Astrocyte (in vitro differentiated cells and primary cell): Measurements from ENCODE around the gene MCF2L. TPM values are rescaled to one million over a fixed set of nuclear protein-coding genes. Genes with fewer than 3 reads are reported as not detected.

Source experiments
- DNase-seq: peaks from one replicate; pipeline ENCODE4 v3.0.0-alpha.2; 2010; ENCODE audit warnings: low read depth
- FAIRE-seq: peaks from 2 replicates; lab custom pipeline; 2011; peaks lifted over from hg19 to GRCh38; lab: Jason Lieb, UNC
- H2AFZ ChIP-seq: 2 replicates; pipeline ENCODE4 v1.6.0; 2012; ENCODE audit warnings: low read depth, low read length, inconsistent platforms
- H3K27ac ChIP-seq: 2 replicates; pipeline ENCODE4 v1.5.1; 2011; ENCODE audit warnings: low read depth, low read length, inconsistent platforms
- H3K27me3 ChIP-seq: 2 replicates; pipeline ENCODE4 v1.6.0; 2011; ENCODE audit warnings: low read length, inconsistent platforms; ENCODE audit not compliant: insufficient read depth
- H3K36me3 ChIP-seq: 2 replicates; pipeline ENCODE4 v1.5.1; 2011; ENCODE audit warnings: low read length, inconsistent platforms; ENCODE audit not compliant: insufficient read depth
- H3K4me1 ChIP-seq: 2 replicates; pipeline ENCODE4 v1.5.1; 2011; ENCODE audit warnings: low read length, inconsistent platforms; ENCODE audit not compliant: insufficient read depth
- H3K4me2 ChIP-seq: 2 replicates; pipeline ENCODE4 v1.6.0; 2012; ENCODE audit warnings: low read length, inconsistent platforms
- H3K4me3 ChIP-seq: 2 replicates; pipeline ENCODE4 v1.5.1; 2011; ENCODE audit warnings: low read depth, mild to moderate bottlenecking, low read length, inconsistent platforms; ENCODE audit not compliant: insufficient read depth
- H3K79me2 ChIP-seq: 2 replicates; pipeline ENCODE4 v1.6.0; 2012; ENCODE audit warnings: mild to moderate bottlenecking, low read length, inconsistent platforms; ENCODE audit not compliant: insufficient read depth
- H3K9ac ChIP-seq: 2 replicates; pipeline ENCODE4 v1.6.0; 2012; ENCODE audit warnings: mild to moderate bottlenecking, low read length, inconsistent platforms
- H3K9me3 ChIP-seq: 2 replicates; pipeline ENCODE4 v1.5.1; 2012; ENCODE audit warnings: low read depth, mild to moderate bottlenecking, low read length, inconsistent platforms; ENCODE audit not compliant: insufficient read depth
- H4K20me1 ChIP-seq: 2 replicates; pipeline ENCODE4 v1.6.0; 2012; ENCODE audit warnings: low read length, inconsistent platforms; ENCODE audit not compliant: insufficient read depth
- H3K27ac Mint-ChIP-seq: one replicate; pipeline ENCODE4 v1.8.0; 2021; ENCODE audit warnings: mild to moderate bottlenecking, mixed read lengths; ENCODE audit not compliant: unreplicated experiment
- H3K27me3 Mint-ChIP-seq: one replicate; pipeline ENCODE4 v1.8.0; 2021; ENCODE audit warnings: low read depth, mixed read lengths; ENCODE audit not compliant: unreplicated experiment
- H3K36me3 Mint-ChIP-seq: one replicate; pipeline ENCODE4 v1.8.0; 2021; ENCODE audit warnings: low read depth, mixed read lengths; ENCODE audit not compliant: unreplicated experiment
- H3K4me1 Mint-ChIP-seq: one replicate; pipeline ENCODE4 v1.8.0; 2021; ENCODE audit warnings: low read depth, mixed read lengths; ENCODE audit not compliant: unreplicated experiment
- H3K4me3 Mint-ChIP-seq: one replicate; pipeline ENCODE4 v1.8.0; 2021; ENCODE audit warnings: mild to moderate bottlenecking, moderate library complexity, mixed read lengths; ENCODE audit not compliant: unreplicated experiment
- H3K9me3 Mint-ChIP-seq: one replicate; pipeline ENCODE4 v1.8.0; 2021; ENCODE audit warnings: mild to moderate bottlenecking, mixed read lengths; ENCODE audit not compliant: unreplicated experiment
- EZH2 ChIP-seq: IDR thresholded peaks from 2 replicates; pipeline ENCODE4 v1.6.1; 2012; ENCODE audit warnings: mild to moderate bottlenecking, low read length, inconsistent platforms; ENCODE audit not compliant: insufficient read depth
- total RNA-seq: library from RNA; stranded (reverse); gene quantifications from 2 replicates; pipeline ENCODE4 v1.2.1, GENCODE V29; 2021
- TF ChIP-seq, protein P1 (sequence below): IDR thresholded peaks from 2 replicates; pipeline ENCODE4 v1.5.1; 2011; ENCODE audit warnings: low read depth, mild to moderate bottlenecking, inconsistent platforms, low read length, moderate library complexity; ENCODE audit not compliant: insufficient read depth

MCF2L gene
- total RNA-seq, 1 donor from 2014 or later: 3.4 TPM

- Histone ChIP-seq H3K27ac (no peak overlapping the region), H3K4me3 (no peak overlapping the region), H3K9me3 (no peaks in the 10 kb centered on the region), H4K20me1 (no peaks in the 10 kb centered on the region), H3K4me2 (no peak overlapping the region), H3K79me2 (no peaks in the 10 kb centered on the region), H3K4me1 (no peaks in the 10 kb centered on the region), H3K36me3 (no peaks in the 10 kb centered on the region), H3K27me3 (no peaks in the 10 kb centered on the region), H2AFZ (no peak overlapping the region), H3K9ac (no peak overlapping the region)
- H3K9me3 Mint-ChIP-seq: peaks cover 2% of the 10 kb centered on the region
- peak overlapping the region; percentile 5 for H3K27ac Mint-ChIP-seq
- H3K4me3 Mint-ChIP-seq: no peak overlapping the region
- TF ChIP-seq, protein P1, sequence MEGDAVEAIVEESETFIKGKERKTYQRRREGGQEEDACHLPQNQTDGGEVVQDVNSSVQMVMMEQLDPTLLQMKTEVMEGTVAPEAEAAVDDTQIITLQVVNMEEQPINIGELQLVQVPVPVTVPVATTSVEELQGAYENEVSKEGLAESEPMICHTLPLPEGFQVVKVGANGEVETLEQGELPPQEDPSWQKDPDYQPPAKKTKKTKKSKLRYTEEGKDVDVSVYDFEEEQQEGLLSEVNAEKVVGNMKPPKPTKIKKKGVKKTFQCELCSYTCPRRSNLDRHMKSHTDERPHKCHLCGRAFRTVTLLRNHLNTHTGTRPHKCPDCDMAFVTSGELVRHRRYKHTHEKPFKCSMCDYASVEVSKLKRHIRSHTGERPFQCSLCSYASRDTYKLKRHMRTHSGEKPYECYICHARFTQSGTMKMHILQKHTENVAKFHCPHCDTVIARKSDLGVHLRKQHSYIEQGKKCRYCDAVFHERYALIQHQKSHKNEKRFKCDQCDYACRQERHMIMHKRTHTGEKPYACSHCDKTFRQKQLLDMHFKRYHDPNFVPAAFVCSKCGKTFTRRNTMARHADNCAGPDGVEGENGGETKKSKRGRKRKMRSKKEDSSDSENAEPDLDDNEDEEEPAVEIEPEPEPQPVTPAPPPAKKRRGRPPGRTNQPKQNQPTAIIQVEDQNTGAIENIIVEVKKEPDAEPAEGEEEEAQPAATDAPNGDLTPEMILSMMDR: no peak
- TF ChIP-seq EZH2: no peak
- peaks cover 3% of the 10 kb centered on the region for H3K27me3 Mint-ChIP-seq
- DNase-seq (no peak), FAIRE-seq (no peak)
- no peaks in the 10 kb centered on the region for H3K36me3 Mint-ChIP-seq
- H3K4me1 Mint-ChIP-seq: no peaks in the 10 kb centered on the region
Measured at GRCh38 chr13:112926003-112926402, 43.0 kb upstream of the MCF2L start.

- no peaks in the 10 kb centered on the region for H3K27me3 ChIP-seq
- H3K4me3 ChIP-seq: no peak overlapping the region
- Mint-ChIP-seq H3K27ac (no peak overlapping the region), H3K27me3 (peaks cover 3% of the 10 kb centered on the region), H3K36me3 (no peaks in the 10 kb centered on the region), H3K4me1 (peaks cover 2% of the 10 kb centered on the region), H3K4me3 (no peak overlapping the region), H3K9me3 (peaks cover under 1% of the 10 kb centered on the region)
- no peaks in the 10 kb centered on the region for H4K20me1 ChIP-seq
- FAIRE-seq: no peak
- no peaks in the 10 kb centered on the region for H3K79me2 ChIP-seq
- no peaks in the 10 kb centered on the region for H3K36me3 ChIP-seq
- no peak for DNase-seq
- no peaks in the 10 kb centered on the region for H3K4me1 ChIP-seq
- no peak overlapping the region for H3K4me2 ChIP-seq
- TF ChIP-seq EZH2: no peak
- TF ChIP-seq, protein P1: no peak
- no peak overlapping the region for H3K27ac ChIP-seq
- H3K9ac ChIP-seq: no peak overlapping the region
- H3K9me3 ChIP-seq: no peaks in the 10 kb centered on the region
- no peak overlapping the region for H2AFZ ChIP-seq
Measured at GRCh38 chr13:112926993-112927392, 42.0 kb upstream of the MCF2L start.

GRCh38 chr13:112928020-112928971 lies 40.7 kb upstream of the MCF2L start:
- no peak overlapping the region for H2AFZ ChIP-seq
- H4K20me1 ChIP-seq: no peaks in the 10 kb centered on the region
- peaks cover 2% of the 10 kb centered on the region for H3K4me1 Mint-ChIP-seq
- no peak overlapping the region for H3K4me3 Mint-ChIP-seq
- H3K9me3 ChIP-seq: no peaks in the 10 kb centered on the region
- no peak overlapping the region for H3K4me2 ChIP-seq
- no peaks in the 10 kb centered on the region for H3K79me2 ChIP-seq
- no peaks in the 10 kb centered on the region for H3K36me3 ChIP-seq
- H3K27ac Mint-ChIP-seq: no peak overlapping the region
- FAIRE-seq: no peak
- TF ChIP-seq, protein P1: no peak
- TF ChIP-seq EZH2: no peak
- no peak for DNase-seq
- H3K27me3 ChIP-seq: no peaks in the 10 kb centered on the region
- no peaks in the 10 kb centered on the region for H3K9me3 Mint-ChIP-seq
- H3K27ac ChIP-seq: no peak overlapping the region
- H3K4me1 ChIP-seq: no peaks in the 10 kb centered on the region
- no peak overlapping the region for H3K9ac ChIP-seq
- no peak overlapping the region for H3K4me3 ChIP-seq
- H3K36me3 Mint-ChIP-seq: no peaks in the 10 kb centered on the region
- peaks cover 3% of the 10 kb centered on the region for H3K27me3 Mint-ChIP-seq
